Neutrophil (primary cell): ENCODE data around the gene KIAA1671.

Source experiments
- H3K27ac ChIP-seq: fragments of 200-600 bp; sonication (generic); 2 replicates; pipeline ENCODE4 v1.5.1; 2016; ENCODE audit warnings: mild to moderate bottlenecking, moderate library complexity
- H3K27me3 ChIP-seq: fragments of 200-600 bp; sonication (generic); 2 replicates; pipeline ENCODE4 v1.6.0; 2016; ENCODE audit warnings: mild to moderate bottlenecking
- H3K36me3 ChIP-seq: fragments of 200-600 bp; sonication (generic); 2 replicates; pipeline ENCODE4 v1.5.1; 2017
- H3K4me1 ChIP-seq, 2 experiments: fragments of 200-600 bp in 1 of 2; sonication (generic) in 1 of 2; 1 replicate in 1 of 2; 2 replicates in 1 of 2; pipeline versions ENCODE4 v1.5.1 to v1.6.1; 2013 to 2016; ENCODE audit warnings: low read depth in 1 of 2, low read length in 1 of 2, mild to moderate bottlenecking in 1 of 2, moderate library complexity in 1 of 2; ENCODE audit not compliant: control insufficient read depth in 1 of 2, insufficient read depth in 1 of 2
- H3K4me3 ChIP-seq, 2 experiments: fragments of 200-600 bp in 1 of 2; sonication (generic) in 1 of 2; 1 replicate in 1 of 2; 2 replicates in 1 of 2; pipeline ENCODE4 v1.5.1; 2013 to 2016; ENCODE audit warnings: low read depth in 1 of 2, low read length in 1 of 2, mild to moderate bottlenecking in 1 of 2, moderate library complexity in 1 of 2
- H3K9me3 ChIP-seq: fragments of 200-600 bp; sonication (generic); 2 replicates; pipeline ENCODE4 v1.5.1; 2016
- TF ChIP-seq, protein P1 (sequence below): fragments of 200-600 bp; sonication (generic); IDR thresholded peaks from 2 replicates; pipeline ENCODE4 v1.5.1; 2016; ENCODE audit warnings: antibody characterized with exemption

Gene KIAA1671

DNA sequence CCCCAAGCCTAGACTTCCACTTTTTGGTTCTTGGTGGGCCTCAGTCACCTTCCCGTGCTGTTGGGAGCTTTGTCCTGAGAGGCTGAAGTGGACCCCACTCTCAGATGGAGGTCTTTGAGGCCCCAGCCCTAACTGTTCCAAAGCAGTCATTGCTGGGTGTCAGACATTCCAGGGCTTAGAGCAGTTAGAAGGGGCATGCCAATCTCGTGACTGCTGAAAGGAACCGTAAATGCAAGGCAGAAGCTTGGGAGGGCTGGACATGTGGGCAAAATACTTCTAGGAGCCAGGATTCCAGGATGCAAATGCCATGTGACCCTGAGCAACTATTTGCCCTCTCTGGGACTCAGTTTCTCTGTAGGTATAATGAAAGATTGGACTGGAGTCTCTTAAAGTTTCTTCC is 128.3 kb downstream of the KIAA1671 start:
- TF ChIP-seq, protein P1, sequence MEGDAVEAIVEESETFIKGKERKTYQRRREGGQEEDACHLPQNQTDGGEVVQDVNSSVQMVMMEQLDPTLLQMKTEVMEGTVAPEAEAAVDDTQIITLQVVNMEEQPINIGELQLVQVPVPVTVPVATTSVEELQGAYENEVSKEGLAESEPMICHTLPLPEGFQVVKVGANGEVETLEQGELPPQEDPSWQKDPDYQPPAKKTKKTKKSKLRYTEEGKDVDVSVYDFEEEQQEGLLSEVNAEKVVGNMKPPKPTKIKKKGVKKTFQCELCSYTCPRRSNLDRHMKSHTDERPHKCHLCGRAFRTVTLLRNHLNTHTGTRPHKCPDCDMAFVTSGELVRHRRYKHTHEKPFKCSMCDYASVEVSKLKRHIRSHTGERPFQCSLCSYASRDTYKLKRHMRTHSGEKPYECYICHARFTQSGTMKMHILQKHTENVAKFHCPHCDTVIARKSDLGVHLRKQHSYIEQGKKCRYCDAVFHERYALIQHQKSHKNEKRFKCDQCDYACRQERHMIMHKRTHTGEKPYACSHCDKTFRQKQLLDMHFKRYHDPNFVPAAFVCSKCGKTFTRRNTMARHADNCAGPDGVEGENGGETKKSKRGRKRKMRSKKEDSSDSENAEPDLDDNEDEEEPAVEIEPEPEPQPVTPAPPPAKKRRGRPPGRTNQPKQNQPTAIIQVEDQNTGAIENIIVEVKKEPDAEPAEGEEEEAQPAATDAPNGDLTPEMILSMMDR = no peak
- Histone ChIP-seq H3K27ac (no peak overlapping the region), H3K4me3 (no peak overlapping the region), H3K36me3 (no peaks in the 10 kb centered on the region), H3K4me1 (no peaks in the 10 kb centered on the region), H3K27me3 (peaks cover 8% of the 10 kb centered on the region), H3K9me3 (no peaks in the 10 kb centered on the region)

GRCh38 chr22:25081409-25081824 is 128.9 kb downstream of the KIAA1671 start:
- peaks cover 14% of the 10 kb centered on the region for H3K27me3 ChIP-seq
- TF ChIP-seq, protein P1 = no peak
- no peaks in the 10 kb centered on the region for H3K4me1 ChIP-seq
- no peak overlapping the region for H3K4me3 ChIP-seq
- H3K36me3 ChIP-seq = no peaks in the 10 kb centered on the region
- H3K9me3 ChIP-seq = no peaks in the 10 kb centered on the region
- no peak overlapping the region for H3K27ac ChIP-seq

DNA sequence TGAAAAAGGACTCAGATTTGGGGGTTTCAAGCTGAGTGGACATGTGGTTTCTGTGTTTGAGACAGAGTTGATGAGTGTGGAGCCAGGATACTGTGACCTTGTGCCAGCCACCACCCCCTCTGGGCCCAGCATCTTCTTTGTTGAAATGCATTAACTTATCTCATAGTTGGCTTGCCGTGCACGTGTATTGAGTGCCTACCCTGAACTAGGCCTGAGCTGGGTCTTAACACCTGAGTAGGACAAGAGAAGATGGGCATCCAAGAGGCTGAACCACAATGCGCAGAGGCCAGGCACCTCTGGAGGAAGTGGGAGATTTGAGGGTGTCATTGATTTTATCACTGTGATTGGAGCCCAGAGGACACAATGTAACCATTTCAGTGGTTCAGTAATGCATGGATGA is 129.6 kb downstream of the KIAA1671 start:
- Histone ChIP-seq H3K9me3 (no peaks in the 10 kb centered on the region), H3K27me3 (peaks cover 21% of the 10 kb centered on the region), H3K36me3 (no peaks in the 10 kb centered on the region), H3K27ac (no peak overlapping the region), H3K4me3 (no peak overlapping the region), H3K4me1 (no peaks in the 10 kb centered on the region)
- TF ChIP-seq, protein P1 = no peak

DNA sequence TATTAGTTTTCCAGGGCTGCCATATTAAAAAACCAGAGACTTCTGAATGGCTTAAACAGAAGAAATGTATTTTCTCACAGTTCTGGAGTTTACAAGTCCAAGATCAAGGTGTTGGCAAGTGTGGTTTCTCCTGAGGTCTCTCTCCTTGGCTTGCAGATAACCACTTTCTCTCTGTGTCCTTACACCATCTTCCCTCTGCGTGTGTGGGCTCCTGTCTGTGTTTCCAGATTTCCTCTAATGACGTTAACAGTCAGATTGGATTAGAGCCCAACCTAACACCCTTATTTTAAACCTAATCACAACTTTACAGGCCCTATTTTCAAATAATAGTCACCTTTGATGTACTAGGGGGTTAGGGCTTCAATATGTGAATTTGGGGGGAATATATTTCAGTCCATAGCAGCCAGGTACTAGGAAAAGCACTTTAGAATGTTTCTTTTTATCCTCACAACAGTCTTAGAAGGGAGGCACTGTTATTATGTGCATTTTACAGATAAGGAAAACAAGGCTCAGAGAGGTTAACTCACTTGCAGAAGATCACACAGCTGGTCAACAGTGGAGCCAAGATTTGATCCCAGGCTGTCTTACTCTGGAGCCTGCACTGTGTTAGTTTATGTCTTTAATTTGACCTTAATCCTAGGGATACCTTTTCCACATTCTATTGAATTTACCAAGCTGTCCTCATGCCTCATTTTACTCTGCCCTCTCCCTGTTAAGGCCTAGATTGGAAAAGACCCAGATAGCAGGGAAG is 130.7 kb downstream of the KIAA1671 start:
- Histone ChIP-seq H3K27ac (no peak overlapping the region), H3K4me3 (no peak overlapping the region), H3K4me1 (no peaks in the 10 kb centered on the region), H3K36me3 (no peaks in the 10 kb centered on the region), H3K27me3 (peaks cover 28% of the 10 kb centered on the region), H3K9me3 (no peaks in the 10 kb centered on the region)
- TF ChIP-seq, protein P1 = no peak

DNA sequence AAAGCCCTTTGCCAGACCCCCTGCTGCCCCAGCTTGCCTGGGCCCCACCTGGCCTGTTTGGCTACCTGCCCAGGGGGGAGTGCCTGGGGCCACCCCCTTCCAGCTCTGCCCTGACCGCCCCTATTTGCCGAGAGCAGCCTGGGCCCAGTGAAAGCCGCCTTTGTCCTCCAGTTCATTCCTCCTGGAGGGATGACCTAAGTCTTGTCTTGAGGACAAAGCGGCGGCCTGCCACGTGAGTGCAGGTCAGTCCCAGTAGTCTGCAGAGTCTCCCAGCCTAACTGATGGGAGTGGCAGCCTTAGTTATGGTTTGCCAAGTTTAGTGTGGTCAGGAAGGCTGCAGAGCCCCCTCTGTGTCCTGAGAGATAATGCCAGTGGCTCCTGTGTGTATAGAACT is 131.3 kb downstream of the KIAA1671 start:
- TF ChIP-seq, protein P1 = no peak
- H3K36me3 ChIP-seq = no peaks in the 10 kb centered on the region
- H3K4me1 ChIP-seq = no peaks in the 10 kb centered on the region
- no peaks in the 10 kb centered on the region for H3K9me3 ChIP-seq
- H3K27me3 ChIP-seq = peaks cover 28% of the 10 kb centered on the region
- H3K27ac ChIP-seq = no peak overlapping the region
- no peak overlapping the region for H3K4me3 ChIP-seq
